ENCODE results near the gene EXTL1. TPM values are rescaled to one million over a fixed set of nuclear protein-coding genes. Genes with fewer than 3 reads are reported as not detected.

The EXTL1 gene
- total and polyA plus RNA-seq, 3 donors from 2014 or later, result 1.3 to 2.8 (median 1.3) TPM

DNA sequence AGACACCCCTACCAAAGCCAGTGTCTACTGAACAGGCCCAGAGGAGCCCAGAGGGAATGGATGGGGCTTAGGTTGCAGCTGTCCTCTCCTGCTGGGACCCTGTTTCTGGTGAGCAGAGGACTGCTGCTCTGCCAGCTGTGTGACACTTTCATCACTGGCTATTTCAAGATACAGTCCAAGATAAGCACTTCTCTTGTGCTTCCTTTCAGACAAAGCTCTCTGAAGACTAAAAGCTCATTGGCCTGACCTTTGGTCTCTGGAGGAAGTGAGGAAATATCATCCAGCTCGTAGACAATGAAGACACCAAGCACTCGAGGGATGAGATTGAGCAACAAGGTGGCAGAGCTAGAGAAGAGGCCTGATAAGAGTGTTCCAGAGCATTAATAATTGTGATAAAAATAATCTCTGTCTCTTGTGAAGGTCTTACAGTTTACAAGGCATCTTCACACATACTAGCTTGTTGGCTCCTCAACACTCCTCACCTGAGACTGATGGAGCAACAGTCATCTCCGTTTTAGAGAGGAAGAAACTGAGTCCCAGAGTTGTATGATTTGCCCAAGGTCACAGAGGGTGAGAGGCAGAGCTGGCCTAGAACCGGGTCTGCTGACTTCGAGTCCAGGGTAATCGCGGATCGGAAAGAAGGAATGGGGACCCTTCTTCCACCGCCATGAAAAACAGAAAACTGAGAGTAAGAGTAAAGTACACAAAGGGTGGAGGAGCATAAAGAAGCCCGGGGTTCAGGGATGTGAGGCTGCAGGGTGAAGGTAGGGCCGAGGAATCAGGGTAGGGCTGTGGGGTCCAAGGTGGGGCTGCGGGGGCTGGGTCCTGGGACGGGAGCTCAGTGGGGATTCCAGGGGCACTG, 24.4 kb upstream of the EXTL1 start:
- no peaks in the 10 kb centered on the region for H3K27me3 ChIP-seq
- peaks cover 26% of the 10 kb centered on the region for H3K4me1 ChIP-seq
- no peak for DNase-seq
- peak overlapping the region; percentile 61 to 70 for H3K4me3 ChIP-seq
- no peak for TF ChIP-seq POLR2A (IDR thresholded peaks at IDR 0.05)
- TF ChIP-seq, protein P1, sequence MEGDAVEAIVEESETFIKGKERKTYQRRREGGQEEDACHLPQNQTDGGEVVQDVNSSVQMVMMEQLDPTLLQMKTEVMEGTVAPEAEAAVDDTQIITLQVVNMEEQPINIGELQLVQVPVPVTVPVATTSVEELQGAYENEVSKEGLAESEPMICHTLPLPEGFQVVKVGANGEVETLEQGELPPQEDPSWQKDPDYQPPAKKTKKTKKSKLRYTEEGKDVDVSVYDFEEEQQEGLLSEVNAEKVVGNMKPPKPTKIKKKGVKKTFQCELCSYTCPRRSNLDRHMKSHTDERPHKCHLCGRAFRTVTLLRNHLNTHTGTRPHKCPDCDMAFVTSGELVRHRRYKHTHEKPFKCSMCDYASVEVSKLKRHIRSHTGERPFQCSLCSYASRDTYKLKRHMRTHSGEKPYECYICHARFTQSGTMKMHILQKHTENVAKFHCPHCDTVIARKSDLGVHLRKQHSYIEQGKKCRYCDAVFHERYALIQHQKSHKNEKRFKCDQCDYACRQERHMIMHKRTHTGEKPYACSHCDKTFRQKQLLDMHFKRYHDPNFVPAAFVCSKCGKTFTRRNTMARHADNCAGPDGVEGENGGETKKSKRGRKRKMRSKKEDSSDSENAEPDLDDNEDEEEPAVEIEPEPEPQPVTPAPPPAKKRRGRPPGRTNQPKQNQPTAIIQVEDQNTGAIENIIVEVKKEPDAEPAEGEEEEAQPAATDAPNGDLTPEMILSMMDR (IDR thresholded peaks at IDR 0.05), result no peak
- H3K36me3 ChIP-seq (ENCODE audit: low read depth, missing control alignments), result no peaks in the 10 kb centered on the region
- intact Hi-C loops (cut with DNase I; ENCODE audit: low total_unique reads), result loop anchor here (5.0 kb wide), 1 partner anchor 100 kb away; no protein-coding TSS in a partner anchor
- H3K27ac ChIP-seq, result peak overlapping the region; percentile 61 to 90
- H3K9me3 ChIP-seq, result no peaks in the 10 kb centered on the region
- 1% methylated on average over 13 of the region's 13 CpGs for whole genome bisulfite sequencing, 2 donors

DNA sequence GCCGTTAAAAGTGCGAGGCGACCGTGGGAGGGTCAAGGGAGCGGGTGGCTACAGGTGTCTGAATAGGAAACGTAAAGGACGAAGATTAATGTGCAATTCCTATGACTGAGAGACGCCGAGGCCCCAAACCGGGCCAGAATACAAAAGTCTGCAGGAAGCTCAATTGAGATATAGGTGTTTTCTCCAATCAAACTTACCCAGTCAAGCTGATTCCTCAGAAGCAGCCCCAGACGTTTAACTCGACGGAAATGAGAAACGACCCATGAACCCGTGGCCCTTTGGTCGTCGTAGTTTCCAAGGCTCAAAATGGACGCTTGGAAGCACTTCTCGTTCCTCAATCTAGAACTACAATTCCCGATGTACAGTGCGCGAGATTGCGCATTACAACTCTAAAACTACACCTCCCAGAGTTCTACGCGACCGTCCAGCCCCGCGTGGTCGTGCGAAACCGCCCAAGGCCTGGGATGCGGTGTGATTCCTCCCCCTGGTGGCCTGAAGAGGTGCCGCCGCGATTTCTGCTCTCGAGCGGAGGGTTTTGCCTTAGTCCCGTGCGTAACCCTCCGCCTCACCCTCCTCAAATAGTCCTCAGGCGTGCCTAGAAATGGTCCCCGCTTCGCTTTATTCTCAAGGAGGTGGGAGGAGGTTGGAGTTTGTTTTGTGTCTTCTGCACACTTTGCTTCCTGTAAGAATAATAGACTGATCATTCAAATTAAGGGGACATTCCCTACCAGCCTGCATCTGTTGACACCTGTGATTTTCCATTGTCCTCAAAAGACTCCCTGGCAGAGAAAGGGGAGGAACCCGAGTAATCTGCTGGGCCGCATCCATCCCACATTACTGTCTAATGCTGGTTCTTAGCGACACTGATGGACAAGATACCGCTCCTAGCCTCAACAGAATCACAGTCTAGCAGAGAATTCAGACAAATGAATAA, 23.5 kb upstream of the EXTL1 start, which contains the start of gene PAFAH2:
Gene PAFAH2 (minus strand): TSS at position 236 of the 934 bp plus-strand sequence. CDS start 7,247 bp downstream, outside the sequence.
- DNase-seq, result peak; percentile 99
- Histone ChIP-seq H3K4me1 (peaks cover 28% of the 10 kb centered on the region), H3K4me3 (peak within 1 kb of the TSS; percentile 61 to 70), H3K27ac (peak within 1 kb of the TSS; percentile 61 to 90), H3K9me3 (no peaks in the 10 kb centered on the region), H3K36me3 (ENCODE audit: low read depth, missing control alignments) (no peaks in the 10 kb centered on the region), H3K27me3 (no peaks in the 10 kb centered on the region)
- TF ChIP-seq, protein P1 (IDR thresholded peaks at IDR 0.05), result peak; percentile 92 to 100 (median 100)
- TF ChIP-seq POLR2A (IDR thresholded peaks at IDR 0.05), result no peak
- intact Hi-C loops (cut with DNase I; ENCODE audit: low total_unique reads), result loop anchor here (5.0 kb wide), 1 partner anchor 101 kb away; no protein-coding TSS in a partner anchor
- 1% methylated on average over 30 to 47 of the region's 47 CpGs for WGBS, 2 donors

- TF ChIP-seq, protein P1 (IDR thresholded peaks at IDR 0.05), result no peak
- TF ChIP-seq POLR2A (IDR thresholded peaks at IDR 0.05), result no peak
- Histone ChIP-seq H3K27me3 (no peaks in the 10 kb centered on the region), H3K36me3 (ENCODE audit: low read depth, missing control alignments) (no peaks in the 10 kb centered on the region), H3K27ac (peak overlapping the region; percentile 61 to 90), H3K4me1 (peaks cover 28% of the 10 kb centered on the region), H3K4me3 (no peak overlapping the region), H3K9me3 (no peaks in the 10 kb centered on the region)
- no peak for DNase-seq
- WGBS, 2 donors, result 48 to 50% methylated on average over 18 of the region's 18 CpGs
- intact Hi-C loops (cut with DNase I; ENCODE audit: low total_unique reads), result loop anchor here (5.0 kb wide), 1 partner anchor 102 kb away; no protein-coding TSS in a partner anchor
Observed at GRCh38 chr1:25999041-25999800, 22.4 kb upstream of the EXTL1 start.

DNA sequence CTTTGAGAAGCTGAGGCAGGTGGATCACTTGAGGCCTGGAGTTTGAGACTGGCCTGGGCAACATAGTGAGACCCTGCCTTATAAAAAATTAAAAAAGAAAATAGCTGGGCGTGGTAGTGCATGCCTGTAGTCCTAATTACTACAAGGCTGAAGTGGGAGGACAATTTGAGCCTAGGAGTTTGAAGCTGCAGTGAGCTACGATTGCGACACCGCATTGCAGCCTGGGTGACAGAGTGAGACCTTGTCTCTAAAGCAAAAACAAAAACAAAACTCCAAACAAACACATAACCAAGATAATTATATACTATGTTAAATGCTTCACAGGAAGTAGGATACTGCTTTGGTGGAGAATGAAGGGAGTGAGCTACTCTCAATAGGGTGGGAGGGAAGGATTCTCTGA, 18.3 kb upstream of the EXTL1 start:
- Histone ChIP-seq H3K27me3 (no peaks in the 10 kb centered on the region), H3K9me3 (no peaks in the 10 kb centered on the region), H3K36me3 (ENCODE audit: low read depth, missing control alignments) (no peaks in the 10 kb centered on the region), H3K4me1 (peaks cover 31% of the 10 kb centered on the region), H3K4me3 (no peak overlapping the region), H3K27ac (no peak overlapping the region)
- DNase-seq, result no peak
- intact Hi-C loops (cut with DNase I; ENCODE audit: low total_unique reads), result no loop called here
- TF ChIP-seq POLR2A (IDR thresholded peaks at IDR 0.05), result no peak
- TF ChIP-seq, protein P1 (IDR thresholded peaks at IDR 0.05), result no peak
- WGBS, 2 donors, result 76 to 86% methylated on average over 4 of the region's 4 CpGs
